ENCODE measurements around the gene RGS3.

DNA sequence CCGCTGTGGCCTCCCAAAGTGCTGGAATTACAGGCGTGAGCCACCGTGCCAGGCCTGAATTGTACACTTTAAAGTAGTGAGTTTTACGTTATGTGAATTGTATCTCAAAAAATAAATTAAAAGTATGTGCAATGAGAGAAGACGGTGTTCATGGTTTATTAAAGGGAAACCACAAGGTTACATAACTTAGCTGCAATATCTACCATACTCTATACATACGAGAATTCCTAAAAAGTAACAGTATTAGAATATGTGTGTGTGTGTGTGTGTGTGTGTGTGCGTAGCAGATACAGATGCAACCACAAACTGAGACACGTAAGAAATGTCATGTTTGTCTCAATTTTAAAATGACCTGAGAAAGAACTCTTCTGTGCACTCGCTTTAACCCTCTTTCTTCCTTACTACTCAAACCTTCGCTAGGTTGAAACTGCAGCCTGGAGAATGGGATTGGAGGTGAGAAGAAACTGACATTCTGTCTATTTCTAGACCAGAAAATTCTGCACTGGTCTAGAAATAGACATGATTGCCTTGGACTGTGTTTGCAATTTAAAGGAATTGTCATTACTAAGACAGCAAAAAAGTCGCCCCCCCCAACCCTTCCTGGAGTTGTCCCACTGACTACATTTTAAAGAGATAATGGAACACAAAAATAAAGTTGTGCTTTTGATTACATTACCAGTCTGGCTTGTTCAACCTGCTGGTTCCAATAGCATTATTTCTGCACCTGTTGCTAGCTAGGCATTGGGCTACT lies 167.0 kb downstream of the RGS3 start:
- no peak for TF ChIP-seq EZH2 (IDR thresholded peaks at IDR 0.05; ENCODE audit: insufficient read depth, poor library complexity, severe bottlenecking)
- no peak for TF ChIP-seq EZH2phosphoT487 (IDR thresholded peaks at IDR 0.05; ENCODE audit: insufficient read depth, low read depth)

Data from GM23248 (cell line).